Endothelial cell (in vitro differentiated cells): ENCODE measurements around the gene LUC7L3. TPM values are rescaled to one million over a fixed set of nuclear protein-coding genes. Genes with fewer than 3 reads are reported as not detected.
"Not testable (repeated sequence)": the region's sequence is repeated elsewhere in the genome, so short reads cannot be mapped to it uniquely, and the experiment has no call there.

Experiments used
- DNase-seq: peaks from one replicate; pipeline ENCODE4 v3.0.0; 2021; ENCODE audit warnings: low spot score
- H3K27ac Mint-ChIP-seq: one replicate; pipeline ENCODE4 v1.8.0; 2021; ENCODE audit warnings: mixed read lengths, inconsistent platforms; ENCODE audit not compliant: unreplicated experiment
- H3K27me3 Mint-ChIP-seq: one replicate; pipeline ENCODE4 v1.8.0; 2021; ENCODE audit warnings: mild to moderate bottlenecking, moderate library complexity, mixed read lengths, inconsistent platforms; ENCODE audit not compliant: unreplicated experiment
- H3K36me3 Mint-ChIP-seq: one replicate; pipeline ENCODE4 v1.8.0; 2021; ENCODE audit warnings: mild to moderate bottlenecking, low read depth, mixed read lengths, inconsistent platforms; ENCODE audit not compliant: unreplicated experiment
- H3K4me1 Mint-ChIP-seq: one replicate; pipeline ENCODE4 v1.8.0; 2021; ENCODE audit warnings: mild to moderate bottlenecking, mixed read lengths, inconsistent platforms; ENCODE audit not compliant: unreplicated experiment
- H3K4me3 Mint-ChIP-seq: one replicate; pipeline ENCODE4 v1.8.0; 2021; ENCODE audit warnings: mild to moderate bottlenecking, mixed read lengths, inconsistent platforms; ENCODE audit not compliant: unreplicated experiment
- H3K9me3 Mint-ChIP-seq: one replicate; pipeline ENCODE4 v1.8.0; 2021; ENCODE audit warnings: mixed read lengths, inconsistent platforms; ENCODE audit not compliant: unreplicated experiment
- total RNA-seq: library from RNA; stranded (reverse); fragmentation: NEBNext Ultra II Directional; extraction: Animal tissue kit (Norgen Biotek cat#: 25700); gene quantifications from one replicate; pipeline ENCODE4 v1.2.1, GENCODE V29; 2021; ENCODE audit not compliant: unreplicated experiment
- TF ChIP-seq, protein P1 (sequence below): fragments of 200-600 bp; sonication (generic); IDR thresholded peaks from one replicate; pipeline ENCODE4 v1.5.0; 2021; ENCODE audit warnings: antibody characterized with exemption; ENCODE audit not compliant: unreplicated experiment

LUC7L3 gene
- total RNA-seq, 1 donor from 2014 or later: 94.1 TPM

DNA sequence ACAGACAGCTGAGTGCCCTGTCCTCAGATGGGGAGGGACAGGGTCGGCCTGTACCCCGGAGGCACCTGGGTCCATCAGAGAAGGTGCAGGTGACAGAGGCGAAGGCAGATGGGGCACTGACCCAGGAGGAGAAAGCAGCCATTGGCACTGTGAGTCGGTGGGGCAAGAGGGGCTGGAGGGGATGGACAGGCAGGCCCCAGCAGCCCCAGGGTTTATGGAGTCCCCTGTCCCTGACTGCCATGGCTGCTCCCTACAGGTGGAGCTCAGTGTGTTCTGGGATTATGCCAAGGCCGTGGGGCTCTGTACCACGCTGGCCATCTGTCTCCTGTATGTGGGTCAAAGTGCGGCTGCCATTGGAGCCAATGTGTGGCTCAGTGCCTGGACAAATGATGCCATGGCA is 43.8 kb upstream of the LUC7L3 start:
- no peaks in the 10 kb centered on the region for H3K27me3 Mint-ChIP-seq
- TF ChIP-seq, protein P1, sequence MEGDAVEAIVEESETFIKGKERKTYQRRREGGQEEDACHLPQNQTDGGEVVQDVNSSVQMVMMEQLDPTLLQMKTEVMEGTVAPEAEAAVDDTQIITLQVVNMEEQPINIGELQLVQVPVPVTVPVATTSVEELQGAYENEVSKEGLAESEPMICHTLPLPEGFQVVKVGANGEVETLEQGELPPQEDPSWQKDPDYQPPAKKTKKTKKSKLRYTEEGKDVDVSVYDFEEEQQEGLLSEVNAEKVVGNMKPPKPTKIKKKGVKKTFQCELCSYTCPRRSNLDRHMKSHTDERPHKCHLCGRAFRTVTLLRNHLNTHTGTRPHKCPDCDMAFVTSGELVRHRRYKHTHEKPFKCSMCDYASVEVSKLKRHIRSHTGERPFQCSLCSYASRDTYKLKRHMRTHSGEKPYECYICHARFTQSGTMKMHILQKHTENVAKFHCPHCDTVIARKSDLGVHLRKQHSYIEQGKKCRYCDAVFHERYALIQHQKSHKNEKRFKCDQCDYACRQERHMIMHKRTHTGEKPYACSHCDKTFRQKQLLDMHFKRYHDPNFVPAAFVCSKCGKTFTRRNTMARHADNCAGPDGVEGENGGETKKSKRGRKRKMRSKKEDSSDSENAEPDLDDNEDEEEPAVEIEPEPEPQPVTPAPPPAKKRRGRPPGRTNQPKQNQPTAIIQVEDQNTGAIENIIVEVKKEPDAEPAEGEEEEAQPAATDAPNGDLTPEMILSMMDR: no peak
- H3K4me1 Mint-ChIP-seq: no peaks in the 10 kb centered on the region
- H3K9me3 Mint-ChIP-seq: no peaks in the 10 kb centered on the region
- no peaks in the 10 kb centered on the region for H3K36me3 Mint-ChIP-seq
- no peak for DNase-seq
- no peak overlapping the region for H3K27ac Mint-ChIP-seq
- H3K4me3 Mint-ChIP-seq: no peak overlapping the region

DNA sequence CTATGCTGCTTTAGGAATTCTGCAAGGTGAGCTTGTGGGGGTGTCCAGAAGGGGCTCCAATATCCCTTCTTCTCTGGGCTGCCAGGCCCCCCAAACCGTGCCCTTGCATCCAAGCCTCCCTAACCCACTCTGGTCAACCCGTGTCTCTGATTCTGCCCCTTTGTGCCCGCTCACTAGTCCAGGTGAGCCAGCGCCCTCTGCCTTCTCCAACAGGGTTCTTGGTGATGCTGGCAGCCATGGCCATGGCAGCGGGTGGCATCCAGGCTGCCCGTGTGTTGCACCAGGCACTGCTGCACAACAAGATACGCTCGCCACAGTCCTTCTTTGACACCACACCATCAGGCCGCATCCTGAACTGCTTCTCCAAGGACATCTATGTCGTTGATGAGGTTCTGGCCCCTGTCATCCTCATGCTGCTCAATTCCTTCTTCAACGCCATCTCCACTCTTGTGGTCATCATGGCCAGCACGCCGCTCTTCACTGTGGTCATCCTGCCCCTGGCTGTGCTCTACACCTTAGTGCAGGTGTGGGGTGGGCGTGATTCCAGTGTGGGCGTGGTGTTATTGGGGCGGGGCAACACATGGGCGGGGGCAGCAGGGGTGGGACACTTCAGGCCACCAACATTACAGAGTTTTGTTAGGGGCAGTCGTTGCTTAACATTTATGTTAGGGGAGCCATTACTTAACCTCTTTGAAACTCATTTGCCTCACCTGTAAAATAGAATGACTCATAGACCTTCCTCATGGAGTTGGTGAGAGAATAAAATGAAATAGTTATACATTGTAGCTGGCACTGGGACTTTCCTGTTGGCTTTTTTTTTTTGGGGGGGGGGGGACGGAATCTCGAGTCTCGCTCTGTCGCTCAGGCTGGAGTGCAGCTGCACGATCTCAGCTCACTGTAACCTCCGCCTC is 43.1 kb upstream of the LUC7L3 start:
- TF ChIP-seq, protein P1: no peak
- H3K27ac Mint-ChIP-seq: no peak overlapping the region
- H3K36me3 Mint-ChIP-seq: no peaks in the 10 kb centered on the region
- H3K4me3 Mint-ChIP-seq: no peak overlapping the region
- peaks cover 3% of the 10 kb centered on the region for H3K4me1 Mint-ChIP-seq
- DNase-seq: no peak
- H3K27me3 Mint-ChIP-seq: no peaks in the 10 kb centered on the region
- no peaks in the 10 kb centered on the region for H3K9me3 Mint-ChIP-seq

DNA sequence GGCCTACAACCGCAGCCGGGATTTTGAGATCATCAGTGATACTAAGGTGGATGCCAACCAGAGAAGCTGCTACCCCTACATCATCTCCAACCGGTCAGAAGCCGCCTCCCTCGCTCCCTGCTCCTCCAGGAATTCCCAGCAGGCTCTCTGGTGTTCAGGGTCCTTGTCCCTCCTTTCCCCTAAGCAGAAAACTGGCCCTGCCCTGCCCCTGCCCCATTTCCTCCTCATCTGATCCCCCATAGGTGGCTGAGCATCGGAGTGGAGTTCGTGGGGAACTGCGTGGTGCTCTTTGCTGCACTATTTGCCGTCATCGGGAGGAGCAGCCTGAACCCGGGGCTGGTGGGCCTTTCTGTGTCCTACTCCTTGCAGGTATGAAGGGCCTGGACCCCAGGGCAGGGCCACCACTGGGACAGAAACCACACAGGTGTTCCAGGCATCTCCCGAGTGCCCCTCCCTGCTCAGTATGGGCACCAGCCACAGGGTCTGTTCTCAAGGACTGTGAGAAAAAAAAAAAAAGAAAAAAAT is 41.5 kb upstream of the LUC7L3 start:
- H3K9me3 Mint-ChIP-seq: no peaks in the 10 kb centered on the region
- no peak overlapping the region for H3K4me3 Mint-ChIP-seq
- TF ChIP-seq, protein P1: no peak
- H3K36me3 Mint-ChIP-seq: no peaks in the 10 kb centered on the region
- DNase-seq: no peak
- H3K27me3 Mint-ChIP-seq: peaks cover 2% of the 10 kb centered on the region
- H3K27ac Mint-ChIP-seq: no peak overlapping the region
- H3K4me1 Mint-ChIP-seq: peaks cover 6% of the 10 kb centered on the region

DNA sequence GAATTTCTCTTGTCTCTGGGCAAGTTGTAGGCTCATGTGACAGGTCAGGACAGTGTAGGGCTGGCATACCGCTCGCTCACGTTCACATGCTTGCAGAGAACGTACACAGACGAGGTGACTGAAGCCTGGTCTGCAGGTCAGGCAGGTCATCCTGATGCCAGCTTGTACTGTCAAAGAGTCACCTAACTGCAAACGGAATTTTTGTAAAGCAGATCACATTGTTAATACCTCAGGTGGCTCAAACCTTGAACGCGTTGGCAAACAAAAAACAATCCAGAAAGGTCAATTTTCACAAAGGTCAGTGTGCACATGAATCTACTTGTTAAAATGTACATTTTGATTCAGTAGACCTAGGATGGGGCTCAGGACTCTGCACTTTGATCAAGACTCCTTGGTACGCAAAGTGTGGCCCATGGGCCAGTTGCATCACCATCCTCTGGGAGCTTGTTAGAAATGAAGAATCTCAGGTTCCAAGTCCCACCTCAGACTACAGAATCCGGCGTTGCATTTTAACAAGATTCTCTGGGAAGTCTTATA is 40.3 kb upstream of the LUC7L3 start:
- Mint-ChIP-seq H3K36me3 (no peaks in the 10 kb centered on the region), H3K4me3 (no peak overlapping the region), H3K9me3 (no peaks in the 10 kb centered on the region), H3K4me1 (peaks cover 6% of the 10 kb centered on the region), H3K27me3 (peaks cover 2% of the 10 kb centered on the region), H3K27ac (no peak overlapping the region)
- DNase-seq: no peak
- TF ChIP-seq, protein P1: no peak

DNA sequence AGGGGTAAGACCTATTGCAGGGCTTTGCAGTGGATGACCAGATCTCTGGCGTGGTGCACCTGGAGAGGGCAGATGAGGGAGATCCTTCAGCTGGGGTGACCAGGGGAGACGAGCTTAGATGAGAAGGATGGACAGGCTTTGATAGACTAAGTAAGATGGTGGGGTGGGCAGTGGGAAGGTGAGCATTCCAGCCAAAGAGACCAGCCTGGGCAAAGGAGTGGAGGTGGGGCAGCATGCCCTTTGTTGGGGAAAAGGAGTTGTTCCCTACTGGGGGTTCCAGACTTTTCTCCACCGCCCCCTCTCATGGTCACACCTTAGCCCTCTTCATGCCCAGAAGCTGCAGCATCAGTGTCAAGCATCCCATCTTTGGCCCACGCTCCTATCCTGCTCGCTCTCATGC is 39.3 kb upstream of the LUC7L3 start:
- DNase-seq: no peak
- no peaks in the 10 kb centered on the region for H3K36me3 Mint-ChIP-seq
- TF ChIP-seq, protein P1: no peak
- H3K4me3 Mint-ChIP-seq: no peak overlapping the region
- peaks cover 6% of the 10 kb centered on the region for H3K4me1 Mint-ChIP-seq
- no peaks in the 10 kb centered on the region for H3K9me3 Mint-ChIP-seq
- H3K27ac Mint-ChIP-seq: no peak overlapping the region
- peaks cover 2% of the 10 kb centered on the region for H3K27me3 Mint-ChIP-seq

DNA sequence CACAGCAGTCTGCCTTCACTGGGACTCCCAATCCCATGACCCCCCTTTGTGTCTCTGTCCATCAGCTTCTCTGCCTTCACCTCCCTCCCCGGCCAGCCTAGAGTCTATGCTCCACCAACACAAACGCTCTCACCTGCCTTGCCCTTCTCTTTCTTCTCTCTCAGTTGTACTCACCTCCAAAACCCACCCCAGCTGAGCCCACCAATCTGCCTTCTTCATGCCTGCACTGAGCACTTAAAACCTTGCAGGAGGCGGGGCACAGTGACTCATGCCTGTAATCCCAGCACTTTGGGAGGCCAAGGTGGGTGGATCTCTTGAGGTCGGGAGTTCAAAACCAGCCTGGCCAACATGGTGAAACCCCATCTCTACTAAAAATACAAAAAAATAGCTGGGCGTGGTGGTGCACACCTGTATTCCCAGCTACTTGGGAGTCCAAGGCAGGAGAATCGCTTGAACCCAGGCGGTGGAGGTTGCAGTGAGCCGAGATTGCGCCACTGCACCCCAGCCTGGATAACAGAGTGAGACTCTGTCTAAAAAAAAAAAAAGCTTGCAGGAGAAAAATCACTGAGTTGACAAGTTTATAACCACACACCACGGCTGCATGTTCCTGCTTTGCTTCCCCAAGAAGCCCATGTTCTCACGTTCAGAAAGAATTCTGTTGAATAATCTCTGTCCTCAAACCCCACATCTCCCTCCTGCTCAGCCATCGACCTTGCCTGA is 38.7 kb upstream of the LUC7L3 start:
- not testable (repeated sequence) for H3K9me3 Mint-ChIP-seq, H3K27ac Mint-ChIP-seq, H3K4me1 Mint-ChIP-seq, H3K4me3 Mint-ChIP-seq, DNase-seq, H3K27me3 Mint-ChIP-seq, H3K36me3 Mint-ChIP-seq
